ENCODE data around the gene MFAP4.

Gene MFAP4

GRCh38 chr17:19384723-19385391 is 2.1 kb downstream of the MFAP4 start:
- no peak for DNase-seq

GRCh38 chr17:19383681-19384470 is 3.1 kb downstream of the MFAP4 start:
- no peak for DNase-seq

GRCh38 chr17:19382531-19383444 is 4.2 kb downstream of the MFAP4 start:
- no peak for DNase-seq

GRCh38 chr17:19381741-19382444 is 5.1 kb downstream of the MFAP4 start:
- DNase-seq: no peak

GRCh38 chr17:19381361-19381740 is 5.6 kb downstream of the MFAP4 start:
- DNase-seq: no peak

- no peak for DNase-seq
Observed at GRCh38 chr17:19380481-19381301, 6.3 kb downstream of the MFAP4 start.

- no peak for DNase-seq
Observed at GRCh38 chr17:19379361-19380065, 7.5 kb downstream of the MFAP4 start.

GRCh38 chr17:19378416-19379360 is 8.3 kb downstream of the MFAP4 start, which contains the start of gene MAPK7:
Gene MAPK7, plus strand, starts transcription at chr17:19378498. Its CDS starts 403 bp downstream, at chr17:19378901.
- DNase-seq: no peak

GRCh38 chr17:19377602-19378415 is 9.2 kb downstream of the MFAP4 start:
- peak; percentile 78 for DNase-seq

GRCh38 chr17:19376811-19377210 is 10.2 kb downstream of the MFAP4 start:
- no peak for DNase-seq

- DNase-seq: no peak
Observed at GRCh38 chr17:19375732-19376131, 11.3 kb downstream of the MFAP4 start.

- DNase-seq: no peak
Observed at GRCh38 chr17:19374136-19374535, 12.9 kb downstream of the MFAP4 start.

GRCh38 chr17:19372866-19373504 is 14.0 kb downstream of the MFAP4 start:
- no peak for DNase-seq

- no peak for DNase-seq
Observed at GRCh38 chr17:19372439-19372838, 14.6 kb downstream of the MFAP4 start.

- no peak for DNase-seq
Observed at GRCh38 chr17:19372011-19372370, 15.0 kb downstream of the MFAP4 start.

- no peak for DNase-seq
Observed at GRCh38 chr17:19371259-19372010, 15.6 kb downstream of the MFAP4 start.

GRCh38 chr17:19370493-19370960 is 16.5 kb downstream of the MFAP4 start:
- no peak for DNase-seq

Measured in NCI-H2081 treated with DMSO at 0.1 percent for 48 hours (cell line).